ENCODE data around the gene AEBP1. TPM values are rescaled to one million over a fixed set of nuclear protein-coding genes. Genes with fewer than 3 reads are reported as not detected.

AEBP1 gene
- total and polyA plus RNA-seq, 2 donors (not counting 1 experiment from before 2014, with no cell fraction given), result 44.4 to 133 TPM

GRCh38 chr7:44060091-44060947 lies 43.8 kb upstream of the AEBP1 start:
- DNase-seq (ENCODE audit: low read depth in 2 of 2), result no peak
- Histone ChIP-seq H3K9ac (ENCODE audit: insufficient read depth, low read length) (no peak overlapping the region), H3K36me3 (ENCODE audit: control insufficient read depth, insufficient read depth, low read length) (peaks cover 33% of the 10 kb centered on the region), H3K79me2 (ENCODE audit: control insufficient read depth, insufficient read depth, low read length) (peaks cover 1% of the 10 kb centered on the region), H4K20me1 (ENCODE audit: control insufficient read depth, extremely low read depth, insufficient read depth, low read length) (no peaks in the 10 kb centered on the region), H2AFZ (ENCODE audit: low read length) (no peak overlapping the region), H3K27ac (ENCODE audit: insufficient read depth, low read length) (no peak overlapping the region), H3K4me3 (replicated peaks in 1 of 4; ENCODE audit: control extremely low read depth in 1 of 4, insufficient read depth in 1 of 4, low read depth in 3 of 4, low read length in 4 of 4) (no peak overlapping the region), H3K27me3 (ENCODE audit: control insufficient read depth, insufficient read depth, low read length) (no peaks in the 10 kb centered on the region), H3K4me2 (ENCODE audit: extremely low read depth, insufficient read depth, low read length) (no peak overlapping the region), H3K4me1 (ENCODE audit: control insufficient read depth, extremely low read depth, insufficient read depth, low read length) (no peaks in the 10 kb centered on the region), H3K9me3 (ENCODE audit: control insufficient read depth, insufficient read depth, low read depth, low read length) (no peaks in the 10 kb centered on the region)
- TF ChIP-seq CTCF (conservative IDR thresholded peaks at IDR 0.05 in 1 of 2, IDR thresholded peaks at IDR 0.05 in 1 of 2; ENCODE audit: low read depth in 1 of 2, low read length in 2 of 2), result no peak
- TF ChIP-seq EZH2 (IDR thresholded peaks at IDR 0.05; ENCODE audit: low read length, missing control alignments), result no peak

DNA sequence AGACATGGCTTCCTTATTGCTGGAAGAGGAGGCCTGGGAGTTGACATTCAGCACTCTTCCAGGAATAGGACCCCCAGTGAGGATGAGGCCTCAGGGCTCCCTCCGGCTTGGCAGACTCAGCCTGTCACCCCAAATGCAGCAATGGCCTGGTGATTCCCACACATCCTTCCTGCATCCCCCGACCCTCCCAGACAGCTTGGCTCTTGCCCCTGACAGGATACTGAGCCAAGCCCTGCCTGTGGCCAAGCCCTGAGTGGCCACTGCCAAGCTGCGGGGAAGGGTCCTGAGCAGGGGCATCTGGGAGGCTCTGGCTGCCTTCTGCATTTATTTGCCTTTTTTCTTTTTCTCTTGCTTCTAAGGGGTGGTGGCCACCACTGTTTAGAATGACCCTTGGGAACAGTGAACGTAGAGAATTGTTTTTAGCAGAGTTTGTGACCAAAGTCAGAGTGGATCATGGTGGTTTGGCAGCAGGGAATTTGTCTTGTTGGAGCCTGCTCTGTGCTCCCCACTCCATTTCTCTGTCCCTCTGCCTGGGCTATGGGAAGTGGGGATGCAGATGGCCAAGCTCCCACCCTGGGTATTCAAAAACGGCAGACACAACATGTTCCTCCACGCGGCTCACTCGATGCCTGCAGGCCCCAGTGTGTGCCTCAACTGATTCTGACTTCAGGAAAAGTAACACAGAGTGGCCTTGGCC lies 43.0 kb upstream of the AEBP1 start:
- Histone ChIP-seq H3K4me3 (replicated peaks in 1 of 4; ENCODE audit: control extremely low read depth in 1 of 4, insufficient read depth in 1 of 4, low read depth in 3 of 4, low read length in 4 of 4) (no peak overlapping the region), H4K20me1 (ENCODE audit: control insufficient read depth, extremely low read depth, insufficient read depth, low read length) (no peaks in the 10 kb centered on the region), H3K27ac (ENCODE audit: insufficient read depth, low read length) (no peak overlapping the region), H3K27me3 (ENCODE audit: control insufficient read depth, insufficient read depth, low read length) (peaks cover 3% of the 10 kb centered on the region), H2AFZ (ENCODE audit: low read length) (no peak overlapping the region), H3K9me3 (ENCODE audit: control insufficient read depth, insufficient read depth, low read depth, low read length) (no peaks in the 10 kb centered on the region), H3K4me1 (ENCODE audit: control insufficient read depth, extremely low read depth, insufficient read depth, low read length) (no peaks in the 10 kb centered on the region), H3K9ac (ENCODE audit: insufficient read depth, low read length) (no peak overlapping the region), H3K79me2 (ENCODE audit: control insufficient read depth, insufficient read depth, low read length) (peaks cover 1% of the 10 kb centered on the region), H3K4me2 (ENCODE audit: extremely low read depth, insufficient read depth, low read length) (no peak overlapping the region), H3K36me3 (ENCODE audit: control insufficient read depth, insufficient read depth, low read length) (peaks cover 33% of the 10 kb centered on the region)
- no peak for DNase-seq (ENCODE audit: low read depth in 2 of 2)
- TF ChIP-seq CTCF (conservative IDR thresholded peaks at IDR 0.05 in 1 of 2, IDR thresholded peaks at IDR 0.05 in 1 of 2; ENCODE audit: low read depth in 1 of 2, low read length in 2 of 2), result no peak
- TF ChIP-seq EZH2 (IDR thresholded peaks at IDR 0.05; ENCODE audit: low read length, missing control alignments), result no peak

DNA sequence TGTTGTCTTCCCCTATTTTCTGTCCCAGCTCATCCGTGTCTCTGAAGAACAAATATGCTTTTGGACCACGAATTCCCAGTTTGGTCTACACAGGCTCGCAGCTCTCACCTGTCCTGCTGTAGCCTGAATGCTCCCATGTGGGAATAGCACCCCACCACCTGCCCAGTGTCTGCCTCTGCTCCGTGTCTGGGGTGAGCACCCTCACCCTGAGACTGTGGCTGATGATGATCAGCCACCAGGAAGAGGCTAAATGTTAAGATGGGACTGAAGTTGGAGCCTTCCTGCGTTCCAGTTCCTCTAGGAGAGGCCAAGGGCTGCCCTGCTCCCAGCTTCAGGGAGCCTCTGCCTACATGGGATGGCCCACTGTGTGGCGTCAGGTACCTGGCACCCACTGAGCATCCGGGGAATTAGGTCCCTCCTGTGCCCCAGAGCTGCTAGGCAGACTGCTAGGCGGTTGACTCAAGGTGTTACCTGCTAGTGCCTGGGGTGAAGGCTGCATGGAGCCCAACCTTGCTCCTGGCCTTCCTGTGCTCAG lies 42.4 kb upstream of the AEBP1 start:
- H3K27ac ChIP-seq (ENCODE audit: insufficient read depth, low read length), result no peak overlapping the region
- H3K27me3 ChIP-seq (ENCODE audit: control insufficient read depth, insufficient read depth, low read length), result peaks cover 5% of the 10 kb centered on the region
- H3K79me2 ChIP-seq (ENCODE audit: control insufficient read depth, insufficient read depth, low read length), result peaks cover 1% of the 10 kb centered on the region
- no peak overlapping the region for H3K9ac ChIP-seq (ENCODE audit: insufficient read depth, low read length)
- peaks cover 31% of the 10 kb centered on the region for H3K36me3 ChIP-seq (ENCODE audit: control insufficient read depth, insufficient read depth, low read length)
- no peaks in the 10 kb centered on the region for H3K4me1 ChIP-seq (ENCODE audit: control insufficient read depth, extremely low read depth, insufficient read depth, low read length)
- TF ChIP-seq CTCF (conservative IDR thresholded peaks at IDR 0.05 in 1 of 2, IDR thresholded peaks at IDR 0.05 in 1 of 2; ENCODE audit: low read depth in 1 of 2, low read length in 2 of 2), result no peak
- TF ChIP-seq EZH2 (IDR thresholded peaks at IDR 0.05; ENCODE audit: low read length, missing control alignments), result no peak
- H3K9me3 ChIP-seq (ENCODE audit: control insufficient read depth, insufficient read depth, low read depth, low read length), result no peaks in the 10 kb centered on the region
- no peak overlapping the region for H3K4me3 ChIP-seq (replicated peaks in 1 of 4; ENCODE audit: control extremely low read depth in 1 of 4, insufficient read depth in 1 of 4, low read depth in 3 of 4, low read length in 4 of 4)
- H3K4me2 ChIP-seq (ENCODE audit: extremely low read depth, insufficient read depth, low read length), result no peak overlapping the region
- DNase-seq (ENCODE audit: low read depth in 2 of 2), result no peak
- H4K20me1 ChIP-seq (ENCODE audit: control insufficient read depth, extremely low read depth, insufficient read depth, low read length), result no peaks in the 10 kb centered on the region
- no peak overlapping the region for H2AFZ ChIP-seq (ENCODE audit: low read length)

Measured in fibroblast of lung (primary cell).